Heart right ventricle (tissue), 16 donors: ENCODE measurements around the gene PCIF1. TPM values are rescaled to one million over a fixed set of nuclear protein-coding genes. Genes with fewer than 3 reads are reported as not detected.
A peak's percentile ranks its signal among the peaks of the same experiment; 100 is the strongest.

Experiments
- ATAC-seq, 8 donors: fragments of 200-7000 bp; cut with Tn5 transposase; one replicate each; pipeline ENCODE4 v1.9.1; 2020; ENCODE audit warnings: mild to moderate bottlenecking in 8 of 8, moderate library complexity in 8 of 8, moderate number of reproducible peaks in 1 of 8
- DNase-seq, 2 donors: peaks; one replicate each; pipeline ENCODE4 v3.0.0-alpha.2; 2020
- H3K27ac ChIP-seq, 10 donors: fragments of 200-600 bp; sonication (generic) in 2 of 10; one replicate each; pipeline versions ENCODE4 v1.5.0 to v1.8.0; 2020 to 2022; ENCODE audit warnings: mild to moderate bottlenecking in 3 of 10
- H3K27me3 ChIP-seq, 7 donors: fragments of 200-600 bp; one replicate each; pipeline ENCODE4 v1.8.0; 2021 to 2022; ENCODE audit warnings: mild to moderate bottlenecking in 2 of 7
- H3K36me3 ChIP-seq, 9 donors: fragments of 200-600 bp; sonication (generic) in 1 of 9; one replicate each; pipeline versions ENCODE4 v1.5.0 to v1.8.0; 2020 to 2022; ENCODE audit warnings: mild to moderate bottlenecking in 2 of 9
- H3K4me1 ChIP-seq, 9 donors: fragments of 200-600 bp; sonication (generic) in 1 of 9; one replicate each; pipeline versions ENCODE4 v1.5.0 to v1.8.0; 2020 to 2022; ENCODE audit warnings: mild to moderate bottlenecking in 4 of 9
- H3K4me3 ChIP-seq, 10 donors: fragments of 200-600 bp; sonication (generic) in 2 of 10; one replicate each; pipeline versions ENCODE4 v1.5.0 to v1.8.0; 2020 to 2022; ENCODE audit warnings: mild to moderate bottlenecking in 7 of 10, moderate library complexity in 2 of 10
- H3K9me3 ChIP-seq, 11 donors: fragments of 200-600 bp in 10 of 11; sonication (generic) in 2 of 11; one replicate each; pipeline versions ENCODE4 v1.5.0 to v1.8.0; 2013 to 2022; ENCODE audit warnings: mild to moderate bottlenecking in 2 of 11, control low read depth in 1 of 11, moderate library complexity in 1 of 11
- WGBS, 2 donors: extraction: QIAGEN DNeasy Blood & Tissue Kit; methylation state at CpG; one replicate each; pipeline ENCODE4 v1.1.7; 2013; ENCODE audit warnings: inconsistent platforms in 1 of 2; 5-methylcytosine and 5-hydroxymethylcytosine counted together
- intact Hi-C, 10 donors: fragments of 100-400 bp; cut with DNase I; formaldehyde crosslinking; loops; one replicate each; pipeline versions ENCODE4 v1.11.1 to v1.14.2; 2022
- polyA plus RNA-seq, 2 donors: library from polyadenylated mRNA; stranded (reverse); fragments of 200-250 nt; gene quantifications; one replicate each; pipeline ENCODE4 v1.2.3, GENCODE V29; 2013
- total RNA-seq, 10 donors: library from RNA; stranded (reverse); fragmentation: NEBNext Ultra II Directional in 3 of 10; extraction: Animal tissue kit (Norgen Biotek cat#: 25700) in 3 of 10; gene quantifications; one replicate each; pipeline versions ENCODE4 v1.2.1 to v1.2.4, GENCODE V29; 2021 to 2023
- TF ChIP-seq, protein P1 (sequence below), 9 donors: fragments of 200-600 bp; sonication (generic) in 2 of 9; IDR thresholded peaks; one replicate each; pipeline versions ENCODE4 v1.5.0 to v1.8.0; 2021 to 2022; ENCODE audit warnings: antibody characterized with exemption in 9 of 9, mild to moderate bottlenecking in 5 of 9, moderate library complexity in 1 of 9
- donor health status: Arrhythmogenic right ventricular cardiomyopathy.
- donor health status: ischemic (EF 13 %, LVEDD 7.1; RV severe dilation, severe dysfunction).
- donor health status: healthy with polysubstance abuse.
- donor health status: DM: no; HTN: yes; CAD: no.
- donor health status: DM: no; HTN: no; CAD: no.
- donor health status: ischemic (EF 25% LVEDD 6.9; RV normal size, moderate dysfunction).
- donor health status: ischemic (EF 25% LVEDD 5.7; RV mildly dilated, moderate dysfunction).
- donor health status: healthy.
- donor health status: DM: yes; HTN: yes; CAD: no.
- donor health status: Ischemic cardiomyopathy.
- donor health status: ischemic (EF 35%, LVEDD 5.7; RV mildly dilated, moderate dysfunction).
- donor health status: nonischemic (EF 11% LVEDD 7.7; RV severe dilation, severe dysfunction).
- donor health status: DM: yes; HTN: yes; CAD: no.
- donor health status: PGD.
- donor health status: ischemic (EF 29% LVEDD 5.4; RV normal size, mild dysfunction).
- donor health status: nonischemic (EF 23%, LVEDD 6.1; RV moderate dilation, normal function).

The PCIF1 gene
- total and polyA plus RNA-seq, 12 donors, result 20.8 to 33.1 (median 27.4) TPM

DNA sequence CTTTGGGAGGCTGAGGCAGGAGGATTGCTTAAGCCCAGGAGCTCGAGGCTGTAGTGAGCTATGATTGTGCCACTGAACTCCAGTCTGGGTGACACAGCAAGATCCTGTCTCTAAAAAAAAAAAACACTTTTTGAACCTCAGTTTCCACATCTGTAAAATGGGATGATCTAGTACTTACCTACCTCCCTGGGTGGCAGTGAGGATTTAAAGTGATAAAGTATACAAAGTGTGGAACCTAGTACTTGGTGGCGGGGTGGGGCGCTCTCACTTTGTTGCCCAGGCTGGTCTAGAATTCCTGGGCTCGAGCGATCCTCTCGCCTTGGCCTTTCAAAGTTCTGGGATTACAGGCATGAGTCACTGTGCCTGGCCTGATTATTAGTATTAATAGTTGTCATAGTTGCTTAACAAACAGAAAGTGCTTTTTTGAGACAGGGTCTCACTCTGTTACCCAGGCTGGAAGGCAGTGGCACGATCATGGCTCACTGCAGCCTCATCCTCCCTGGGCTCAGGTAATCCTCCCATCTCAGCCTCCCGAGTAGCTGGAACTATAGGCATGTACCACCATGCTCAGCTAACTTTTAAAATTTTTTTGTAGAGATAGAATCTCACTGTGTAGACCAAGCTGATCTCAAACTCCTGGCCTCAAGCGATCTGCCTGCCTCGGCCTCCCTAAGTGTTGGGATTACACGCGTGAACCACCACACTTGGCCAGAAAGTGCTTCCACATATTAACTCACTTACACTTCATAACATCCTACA is 15.5 kb upstream of the PCIF1 start:
- H3K4me3 ChIP-seq, result no peak overlapping the region
- intact Hi-C loops, result no loop called here
- no peaks in the 10 kb centered on the region for H3K36me3 ChIP-seq
- no peaks in the 10 kb centered on the region for H3K9me3 ChIP-seq
- ATAC-seq (peak in 1 of 8 donors; percentile 5), DNase-seq (no peak)
- no peaks in the 10 kb centered on the region for H3K27me3 ChIP-seq
- H3K27ac ChIP-seq, result peak overlapping the region; percentile 54 to 86 (median 79)
- 87 to 89% methylated on average over 12 of the region's 12 CpGs for WGBS, 2 donors
- TF ChIP-seq, protein P1, sequence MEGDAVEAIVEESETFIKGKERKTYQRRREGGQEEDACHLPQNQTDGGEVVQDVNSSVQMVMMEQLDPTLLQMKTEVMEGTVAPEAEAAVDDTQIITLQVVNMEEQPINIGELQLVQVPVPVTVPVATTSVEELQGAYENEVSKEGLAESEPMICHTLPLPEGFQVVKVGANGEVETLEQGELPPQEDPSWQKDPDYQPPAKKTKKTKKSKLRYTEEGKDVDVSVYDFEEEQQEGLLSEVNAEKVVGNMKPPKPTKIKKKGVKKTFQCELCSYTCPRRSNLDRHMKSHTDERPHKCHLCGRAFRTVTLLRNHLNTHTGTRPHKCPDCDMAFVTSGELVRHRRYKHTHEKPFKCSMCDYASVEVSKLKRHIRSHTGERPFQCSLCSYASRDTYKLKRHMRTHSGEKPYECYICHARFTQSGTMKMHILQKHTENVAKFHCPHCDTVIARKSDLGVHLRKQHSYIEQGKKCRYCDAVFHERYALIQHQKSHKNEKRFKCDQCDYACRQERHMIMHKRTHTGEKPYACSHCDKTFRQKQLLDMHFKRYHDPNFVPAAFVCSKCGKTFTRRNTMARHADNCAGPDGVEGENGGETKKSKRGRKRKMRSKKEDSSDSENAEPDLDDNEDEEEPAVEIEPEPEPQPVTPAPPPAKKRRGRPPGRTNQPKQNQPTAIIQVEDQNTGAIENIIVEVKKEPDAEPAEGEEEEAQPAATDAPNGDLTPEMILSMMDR (IDR thresholded peaks at IDR 0.05), result no peak
- H3K4me1 ChIP-seq, result peaks cover 5 to 84% (median 54%) of the 10 kb centered on the region in 9 donors

DNA sequence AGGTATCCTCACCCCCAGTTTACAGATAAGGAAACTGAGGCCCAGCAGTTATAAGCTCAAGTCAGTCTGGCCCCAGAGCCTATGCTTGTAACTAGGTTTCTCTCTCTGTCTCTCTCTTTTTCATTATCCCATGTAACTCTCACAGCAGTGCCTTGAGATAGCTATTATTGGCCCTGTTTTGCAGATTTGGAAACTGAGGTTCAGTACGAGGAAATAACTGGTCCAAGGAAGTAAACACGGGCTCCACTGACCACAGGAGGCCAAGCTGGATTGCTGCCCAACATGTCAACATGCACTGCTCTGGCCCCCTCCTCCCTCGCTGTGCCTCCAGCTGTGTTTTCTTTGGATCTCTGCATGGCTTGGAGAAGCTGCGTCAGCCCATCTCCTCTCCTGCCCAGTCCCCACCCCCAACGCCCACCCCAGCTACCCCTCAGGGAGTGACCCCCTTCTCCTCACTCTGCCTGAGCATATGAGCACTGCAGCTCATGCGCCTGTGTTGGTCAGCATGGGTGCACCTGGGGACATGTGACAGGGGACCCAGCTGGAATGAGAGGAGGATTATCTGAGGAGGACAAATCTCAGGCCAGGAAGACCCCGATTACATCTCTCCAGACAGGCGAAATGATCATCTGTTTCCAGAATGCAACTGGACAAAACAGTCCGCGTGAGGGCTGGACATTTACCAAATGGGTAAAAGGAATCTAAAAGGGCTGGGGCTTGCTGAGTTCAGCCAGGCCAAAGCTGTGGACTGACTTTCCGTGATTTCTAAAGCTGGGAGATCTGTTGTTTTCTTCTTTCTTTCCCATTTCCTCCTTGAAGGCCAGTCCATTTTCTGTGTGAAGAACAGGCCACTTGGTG is 14.7 kb upstream of the PCIF1 start:
- ATAC-seq, result peak; percentile 69 to 83 (median 78)
- intact Hi-C loops, result no loop called here
- WGBS, 2 donors, result 48 to 49% methylated on average over 11 of the region's 11 CpGs
- no peaks in the 10 kb centered on the region for H3K9me3 ChIP-seq
- no peaks in the 10 kb centered on the region for H3K36me3 ChIP-seq
- peak; percentile 74 to 90 for DNase-seq
- peak overlapping the region; percentile 54 to 86 (median 79) for H3K27ac ChIP-seq
- TF ChIP-seq, protein P1 (IDR thresholded peaks at IDR 0.05), result no peak
- H3K4me3 ChIP-seq, result peak overlapping the region in 3 of 10 donors; percentile 4 to 18 (median 12)
- no peaks in the 10 kb centered on the region for H3K27me3 ChIP-seq
- H3K4me1 ChIP-seq, result peaks cover 5 to 84% (median 62%) of the 10 kb centered on the region in 9 donors

DNA sequence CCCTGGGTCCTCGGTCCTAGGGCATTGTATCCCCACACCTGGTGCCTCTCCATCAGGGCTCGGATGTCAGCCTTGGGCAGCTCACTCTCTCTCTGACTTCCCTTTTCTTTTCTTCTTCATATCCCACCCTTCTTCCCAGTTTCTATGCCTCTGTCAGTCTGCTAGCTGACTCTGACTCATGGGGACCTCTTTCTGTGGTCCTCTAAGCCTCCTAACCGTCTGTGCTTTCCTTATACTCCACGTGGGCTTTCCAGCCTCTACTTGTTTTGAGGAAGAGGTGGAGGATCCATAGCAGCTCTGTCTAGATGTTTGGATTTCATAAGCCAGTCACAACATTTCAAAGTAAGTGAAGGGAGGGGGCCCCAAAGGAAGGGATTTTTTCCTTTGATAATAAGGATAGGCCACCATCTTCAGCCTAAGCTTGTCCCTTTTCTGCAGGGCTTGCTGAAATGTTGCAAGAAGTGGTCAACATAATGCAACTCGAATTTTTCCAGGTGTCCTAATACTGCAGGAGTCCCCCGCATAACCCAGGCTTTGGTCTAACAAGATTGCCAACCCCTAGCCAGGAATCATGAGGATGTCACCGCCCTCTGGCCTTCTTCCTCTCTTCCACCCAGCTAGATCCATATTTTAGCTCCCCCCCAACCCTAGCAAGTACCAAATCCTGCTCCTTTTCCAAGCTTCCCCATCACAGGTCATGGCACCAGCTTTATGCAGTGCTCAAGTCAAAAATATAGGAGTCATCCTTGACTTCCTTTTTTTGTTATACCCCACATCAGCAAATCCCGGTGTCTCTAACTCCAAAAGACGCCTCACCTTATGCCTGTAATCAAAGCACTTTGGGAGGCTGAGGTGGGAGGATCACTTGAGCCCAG is 13.8 kb upstream of the PCIF1 start:
- no peaks in the 10 kb centered on the region for H3K9me3 ChIP-seq
- ATAC-seq, result no peak
- H3K36me3 ChIP-seq, result no peaks in the 10 kb centered on the region
- no peak for DNase-seq
- 71 to 75% methylated on average over 9 of the region's 9 CpGs for WGBS, 2 donors
- peak overlapping the region; percentile 54 to 86 (median 79) for H3K27ac ChIP-seq
- H3K27me3 ChIP-seq, result no peaks in the 10 kb centered on the region
- TF ChIP-seq, protein P1 (IDR thresholded peaks at IDR 0.05), result no peak
- intact Hi-C loops, result no loop called here
- peaks cover 5 to 87% (median 69%) of the 10 kb centered on the region in 9 donors for H3K4me1 ChIP-seq
- H3K4me3 ChIP-seq, result peak overlapping the region in 2 of 10 donors; percentile 4 to 18
